GM10248 (cell line): Measurements from ENCODE around the gene NDUFV2.
A peak's percentile ranks its signal among the peaks of the same experiment; 100 is the strongest.

Experiments used
- CTCF ChIA-PET: fragments of 300-600 bp; sonication (Branson Sonifier 250); formaldehyde crosslinking; extraction: SDS; loops from one replicate; lab custom pipeline; 2021; ENCODE audit warnings: antibody characterized with exemption; lab: Yijun Ruan, JAX
- POLR2A ChIA-PET: fragments of 350-650 bp; sonication (Branson Sonifier 250); formaldehyde crosslinking; extraction: SDS; loops from one replicate; lab custom pipeline; 2020; ENCODE audit warnings: antibody characterized with exemption; lab: Yijun Ruan, JAX
- DNase-seq: peaks from one replicate; pipeline ENCODE4 v3.0.0; 2012; ENCODE audit errors: extremely low spot score
- TF ChIP-seq, protein P1 (sequence below): IDR thresholded peaks from 2 replicates; pipeline ENCODE4 v1.5.1; 2012; ENCODE audit warnings: mild to moderate bottlenecking, low read depth; ENCODE audit errors: extremely low read depth, missing control alignments, control extremely low read depth

Gene NDUFV2

DNA sequence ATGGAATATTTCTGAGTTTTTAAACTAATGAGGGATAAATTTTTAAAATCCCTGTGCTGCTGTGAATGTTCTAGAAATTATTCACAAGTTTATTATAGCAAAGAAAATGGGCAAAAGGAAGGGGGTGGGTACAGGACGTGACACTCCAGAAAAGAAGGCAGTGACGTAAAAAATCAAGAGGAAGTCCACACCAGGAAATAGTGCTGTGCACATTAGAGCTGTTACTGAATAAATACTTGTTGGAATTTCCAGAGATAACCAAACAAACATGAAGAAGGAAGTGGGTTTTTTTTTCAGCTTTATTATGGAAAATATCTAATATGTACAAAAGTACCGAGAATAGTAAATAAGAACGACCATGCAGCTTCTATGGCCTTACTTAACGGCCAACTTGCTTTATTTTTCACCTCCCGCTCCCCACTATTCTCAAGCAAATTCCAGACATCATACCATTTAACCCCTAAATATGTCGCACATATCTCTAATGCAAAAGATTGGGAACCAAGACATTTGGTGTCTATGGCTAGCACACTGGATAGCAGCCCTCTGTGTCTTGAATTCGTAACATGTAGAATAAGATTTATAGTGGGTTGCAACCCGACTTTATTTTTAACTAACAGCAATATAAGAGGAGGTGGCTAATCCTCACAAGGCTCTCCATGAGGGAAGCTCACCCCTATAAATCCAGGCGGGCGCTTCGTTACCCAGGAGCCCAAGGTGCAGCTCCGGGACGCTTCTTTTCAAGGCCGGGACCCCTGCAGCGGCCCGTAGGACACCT lies 580 bp upstream of the NDUFV2 start:
- CTCF ChIA-PET = interaction anchor here (1.2 to 1.4 kb wide), 2 partner anchors 15 to 493 kb away, joined by 3 read pairs; partner anchors contain the start of gene RAB12
- POLR2A ChIA-PET = interaction anchor here (0.6 kb wide), 1 partner anchor 724 kb away, joined by 3 read pairs; no protein-coding TSS in a partner anchor
- TF ChIP-seq, protein P1, sequence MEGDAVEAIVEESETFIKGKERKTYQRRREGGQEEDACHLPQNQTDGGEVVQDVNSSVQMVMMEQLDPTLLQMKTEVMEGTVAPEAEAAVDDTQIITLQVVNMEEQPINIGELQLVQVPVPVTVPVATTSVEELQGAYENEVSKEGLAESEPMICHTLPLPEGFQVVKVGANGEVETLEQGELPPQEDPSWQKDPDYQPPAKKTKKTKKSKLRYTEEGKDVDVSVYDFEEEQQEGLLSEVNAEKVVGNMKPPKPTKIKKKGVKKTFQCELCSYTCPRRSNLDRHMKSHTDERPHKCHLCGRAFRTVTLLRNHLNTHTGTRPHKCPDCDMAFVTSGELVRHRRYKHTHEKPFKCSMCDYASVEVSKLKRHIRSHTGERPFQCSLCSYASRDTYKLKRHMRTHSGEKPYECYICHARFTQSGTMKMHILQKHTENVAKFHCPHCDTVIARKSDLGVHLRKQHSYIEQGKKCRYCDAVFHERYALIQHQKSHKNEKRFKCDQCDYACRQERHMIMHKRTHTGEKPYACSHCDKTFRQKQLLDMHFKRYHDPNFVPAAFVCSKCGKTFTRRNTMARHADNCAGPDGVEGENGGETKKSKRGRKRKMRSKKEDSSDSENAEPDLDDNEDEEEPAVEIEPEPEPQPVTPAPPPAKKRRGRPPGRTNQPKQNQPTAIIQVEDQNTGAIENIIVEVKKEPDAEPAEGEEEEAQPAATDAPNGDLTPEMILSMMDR = no peak
- peak; percentile 50 for DNase-seq

DNA sequence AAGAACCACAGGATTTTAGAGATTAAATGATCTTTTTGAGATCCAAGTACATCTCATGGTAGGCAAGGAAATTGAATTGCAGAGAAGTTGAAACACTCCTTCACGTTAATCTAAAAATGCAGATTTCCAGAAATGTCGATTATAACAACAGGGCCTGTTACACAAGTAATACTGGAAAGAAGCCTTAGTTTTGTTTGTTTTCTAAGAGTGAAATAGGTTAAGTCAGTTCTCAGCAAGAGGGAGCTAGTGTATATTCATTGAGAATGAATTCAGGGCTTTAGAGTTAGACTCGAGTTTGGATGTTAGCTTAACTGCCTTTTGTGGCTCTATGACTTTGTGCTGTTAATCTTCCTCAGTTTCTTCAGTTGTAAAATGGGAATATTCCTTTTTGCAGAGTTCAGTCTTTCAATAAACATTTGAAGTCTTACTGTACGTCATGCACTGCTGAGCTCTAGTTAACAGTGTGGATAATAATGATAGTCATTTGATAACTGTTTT lies 926 bp downstream of the NDUFV2 start:
- no peak for DNase-seq
- POLR2A ChIA-PET = no interaction called here
- TF ChIP-seq, protein P1 = peak; percentile 36
- CTCF ChIA-PET = interaction anchor here (0.7 to 1.5 kb wide), 3 partner anchors 10 to 30 kb away, joined by 3 to 4 read pairs (median 3); no protein-coding TSS in a partner anchor

DNA sequence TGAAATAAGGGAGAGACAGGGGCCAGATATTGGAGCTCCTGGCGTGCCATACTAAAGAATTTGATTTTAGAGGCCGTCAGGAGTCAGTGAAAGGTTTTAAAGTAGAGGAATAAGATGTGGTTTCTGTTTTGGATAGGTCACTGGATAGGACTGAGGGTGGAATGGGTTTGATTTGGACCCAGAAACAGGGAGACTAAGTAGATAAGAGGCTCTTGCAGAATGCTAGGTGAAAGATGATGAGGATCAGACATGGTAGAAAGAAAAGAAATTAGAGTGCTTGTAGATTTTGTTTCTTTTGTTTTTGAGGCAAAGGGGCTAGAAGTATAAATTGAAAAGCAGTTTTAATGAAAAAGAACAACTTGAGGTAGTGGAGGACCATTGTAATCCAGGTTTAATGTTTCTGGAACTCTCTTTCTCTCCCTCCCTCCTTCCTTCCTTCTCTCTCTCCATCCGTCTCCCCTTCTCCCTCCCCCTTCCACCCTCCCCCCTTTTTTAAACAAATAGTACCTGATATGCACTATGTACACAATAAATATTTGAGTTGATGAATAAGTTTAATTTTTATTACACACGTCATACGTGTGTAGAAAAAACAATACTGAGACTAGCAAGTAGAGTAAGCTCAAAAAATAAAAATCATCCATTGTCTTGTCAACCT lies 1.9 kb downstream of the NDUFV2 start:
- ChIA-PET POLR2A (interaction anchor here (0.6 to 1.1 kb wide), 2 partner anchors 33 to 661 kb away, joined by 3 to 9 read pairs; partner anchors contain the start of gene ANKRD12), CTCF (interaction anchor here (0.9 to 1.5 kb wide), 5 partner anchors 9 to 31 kb away, joined by 3 to 4 read pairs (median 3); no protein-coding TSS in a partner anchor)
- TF ChIP-seq, protein P1 = no peak
- no peak for DNase-seq

DNA sequence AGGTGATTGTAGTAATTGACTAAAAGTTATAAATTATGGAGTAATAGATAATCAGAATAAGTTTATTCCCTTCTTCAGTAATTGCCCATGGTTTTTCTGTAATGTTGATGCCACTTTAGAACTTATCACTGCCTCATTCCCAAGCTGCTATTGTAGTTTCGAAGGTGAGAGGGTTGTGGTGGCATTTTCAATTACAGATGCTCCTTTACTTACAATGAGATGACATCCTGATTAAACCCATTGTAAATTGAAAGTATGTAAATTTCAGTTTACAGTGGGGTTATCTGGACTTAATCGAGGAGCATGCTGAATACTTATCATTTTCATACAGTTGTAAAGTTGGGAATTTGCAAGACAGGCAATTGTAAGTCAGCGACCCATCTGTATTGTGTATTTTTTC lies 2.9 kb downstream of the NDUFV2 start:
- TF ChIP-seq, protein P1 = no peak
- DNase-seq = no peak
- ChIA-PET POLR2A (no interaction called here), CTCF (interaction anchor here (1.0 to 1.3 kb wide), 2 partner anchors 20 to 26 kb away, joined by 3 read pairs; no protein-coding TSS in a partner anchor)

DNA sequence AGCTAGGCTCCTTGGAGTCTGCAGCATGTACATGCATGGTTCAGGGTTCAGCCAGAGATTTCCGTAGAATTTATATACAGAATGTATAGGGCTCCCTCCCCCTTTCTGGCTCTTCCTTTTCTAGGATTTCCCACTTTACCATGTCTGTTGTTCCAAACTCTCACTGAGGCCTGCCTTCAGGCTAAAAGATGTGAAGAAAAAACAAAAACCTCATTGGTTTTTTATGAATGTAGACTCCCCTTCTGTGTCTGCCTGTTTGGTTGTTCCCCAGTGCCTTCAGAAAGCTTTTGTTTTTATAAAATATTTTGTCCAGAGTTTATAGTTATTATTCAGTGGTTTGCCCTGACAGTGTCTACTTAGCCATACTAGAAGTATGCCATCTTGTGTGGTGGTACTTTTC lies 3.6 kb downstream of the NDUFV2 start:
- DNase-seq = no peak
- CTCF ChIA-PET = interaction anchor here (1.4 kb wide), 1 partner anchor 15 kb away, joined by 3 read pairs; no protein-coding TSS in a partner anchor

More for the DNA sequence above, 3.6 kb downstream of the NDUFV2 start:
- TF ChIP-seq, protein P1 = no peak
- POLR2A ChIA-PET = no interaction called here
